GM13976 (cell line): Measurements from ENCODE around the gene EPS8.

Experiments
- DNase-seq: peaks from one replicate; pipeline ENCODE4 v3.0.0; 2012; ENCODE audit warnings: low spot score
- CTCF ChIP-seq: IDR thresholded peaks from 2 replicates; pipeline ENCODE4 v1.5.1; 2012; ENCODE audit warnings: borderline replicate concordance, mild to moderate bottlenecking; ENCODE audit not compliant: insufficient read depth; ENCODE audit errors: extremely low read depth, missing control alignments, control extremely low read depth
- in situ Hi-C: fragments of 300-500 bp; cut with MboI; formaldehyde crosslinking; loops from one replicate; pipeline ENCODE4 v1.12.0; 2022; ENCODE audit warnings: low sequenced_read_pairs, mixed read lengths, inconsistent platforms; ENCODE audit not compliant: unreplicated experiment

Gene EPS8

GRCh38 chr12:15789220-15790171 lies at the start of gene EPS8:
Gene EPS8, minus strand, starts transcription at chr12:15789388. Its CDS starts 106,437 bp downstream, at chr12:15682951.
- in situ Hi-C loops, result no loop called here
- no peak for TF ChIP-seq CTCF
- DNase-seq, result peak; percentile 88

- in situ Hi-C loops, result loop anchor here (25.0 kb wide), 1 partner anchor 550 kb away; no protein-coding TSS in a partner anchor
- TF ChIP-seq CTCF, result no peak
- no peak for DNase-seq
These were observed 48.1 kb upstream of the EPS8 start for GRCh38 chr12:15837141-15837790.

- TF ChIP-seq CTCF, result no peak
- no peak for DNase-seq
- in situ Hi-C loops, result loop anchor here (25.0 kb wide), 1 partner anchor 547 kb away; no protein-coding TSS in a partner anchor
These were observed 45.4 kb upstream of the EPS8 start for GRCh38 chr12:15834575-15834974.

DNA sequence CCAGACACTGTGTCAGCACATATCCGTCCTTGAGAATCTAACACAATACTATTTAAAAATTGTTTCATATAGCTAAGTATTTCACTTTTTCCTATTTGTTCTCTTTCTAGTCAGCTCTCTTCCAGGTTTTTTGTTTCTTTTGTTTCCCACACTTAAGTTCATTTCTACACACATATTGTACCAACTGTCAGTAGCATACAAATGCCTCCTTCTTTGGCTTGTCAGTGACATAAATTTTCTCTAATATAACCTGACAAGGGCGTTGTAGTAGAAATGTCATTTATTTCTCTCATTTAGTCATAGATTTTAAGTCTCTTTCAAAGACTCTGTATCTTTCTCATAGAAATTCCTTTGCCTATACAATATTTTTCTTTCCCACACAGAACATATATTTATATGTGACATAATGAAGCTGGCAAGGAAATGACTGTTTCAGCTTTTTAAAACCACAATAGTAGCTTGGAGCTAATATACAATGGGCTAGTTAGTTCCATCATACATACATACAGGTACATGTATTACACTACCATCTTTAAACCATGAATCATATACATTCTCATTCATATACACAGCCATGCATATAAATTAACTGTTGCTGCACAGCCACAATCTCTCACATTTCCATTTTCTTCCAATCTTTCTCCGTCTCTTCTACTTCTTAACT lies 42.3 kb upstream of the EPS8 start:
- DNase-seq, result no peak
- in situ Hi-C loops, result loop anchor here (25.0 kb wide), 1 partner anchor 544 kb away; no protein-coding TSS in a partner anchor
- TF ChIP-seq CTCF, result no peak

GRCh38 chr12:15830538-15830937 lies 41.4 kb upstream of the EPS8 start:
- no peak for DNase-seq
- in situ Hi-C loops, result loop anchor here (25.0 kb wide), 1 partner anchor 543 kb away; no protein-coding TSS in a partner anchor
- no peak for TF ChIP-seq CTCF

- in situ Hi-C loops, result loop anchor here (25.0 kb wide), 1 partner anchor 543 kb away; no protein-coding TSS in a partner anchor
- TF ChIP-seq CTCF, result no peak
- DNase-seq, result no peak
These were observed 40.8 kb upstream of the EPS8 start for GRCh38 chr12:15829949-15830348.
